B cell (primary cell): ENCODE measurements around the gene RERE.

Experiments used
- CTCF ChIP-seq: fragments of 200-600 bp; IDR thresholded peaks from one replicate; pipeline ENCODE4 v1.8.0; 2022; ENCODE audit warnings: antibody characterized with exemption, mild to moderate bottlenecking
- EZH2 ChIP-seq: IDR thresholded peaks from 2 replicates; pipeline ENCODE4 v1.6.1; 2012; ENCODE audit warnings: borderline replicate concordance, low read depth, mild to moderate bottlenecking, moderate library complexity, low read length; ENCODE audit not compliant: insufficient read depth, poor library complexity, severe bottlenecking

DNA sequence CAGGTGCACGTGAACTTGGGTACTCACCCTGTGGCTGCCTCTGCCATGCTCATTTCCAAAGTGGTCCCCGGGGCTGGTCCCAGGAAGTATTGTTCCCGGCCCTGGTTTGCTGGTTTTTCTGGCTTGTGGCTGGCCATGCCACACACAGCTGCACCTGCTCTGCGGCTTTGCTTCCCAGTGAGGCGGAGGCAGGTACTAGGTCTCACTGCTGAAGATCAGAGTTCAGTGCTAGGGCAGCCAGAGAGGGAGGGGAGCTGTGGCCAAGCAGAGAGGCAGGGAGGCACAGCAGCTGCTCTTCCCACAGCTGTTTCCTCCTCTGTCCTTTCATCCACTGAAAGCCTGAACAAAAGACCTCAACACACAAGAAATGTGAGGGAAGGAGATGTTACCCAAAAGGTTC, 30.6 kb upstream of the RERE start:
- TF ChIP-seq CTCF (no peak), EZH2 (no peak)
